GM12865 (cell line): ENCODE measurements around the gene EPN3.

Source experiments
- DNase-seq: peaks from one replicate; pipeline ENCODE4 v3.0.0; 2010; ENCODE audit warnings: low read depth
- H3K4me3 ChIP-seq: 2 replicates; pipeline ENCODE4 v1.5.1; 2011; ENCODE audit warnings: mild to moderate bottlenecking, low read depth, low read length, control low read depth
- CTCF ChIP-seq: IDR thresholded peaks from 2 replicates; pipeline ENCODE4 v1.5.1; 2011; ENCODE audit warnings: low read length, control low read depth, low read depth, inconsistent platforms; ENCODE audit not compliant: insufficient read depth; ENCODE audit errors: missing control alignments

Gene EPN3

GRCh38 chr17:50537721-50538548 lies 5.4 kb downstream of the EPN3 start:
- DNase-seq = no peak
- no peak overlapping the region for H3K4me3 ChIP-seq
- no peak for TF ChIP-seq CTCF

- no peak for DNase-seq
These were observed 6.2 kb downstream of the EPN3 start for GRCh38 chr17:50538549-50539410.

GRCh38 chr17:50539762-50540559 lies 7.4 kb downstream of the EPN3 start:
- no peak overlapping the region for H3K4me3 ChIP-seq
- peak; percentile 27 for DNase-seq
- no peak for TF ChIP-seq CTCF

More at GRCh38 chr17:50538549-50539410, 6.2 kb downstream of the EPN3 start:
- H3K4me3 ChIP-seq = no peak overlapping the region
- no peak for TF ChIP-seq CTCF

- no peak overlapping the region for H3K4me3 ChIP-seq
- no peak for TF ChIP-seq CTCF
- DNase-seq = no peak
These were observed 8.2 kb downstream of the EPN3 start for GRCh38 chr17:50540560-50541401.

GRCh38 chr17:50541402-50541715 lies 8.8 kb downstream of the EPN3 start:
- peak overlapping the region; percentile 62 for H3K4me3 ChIP-seq
- no peak for TF ChIP-seq CTCF
- DNase-seq = no peak
